Mucosa of rectum (tissue), 2 donors: ENCODE measurements around the gene SLC7A4.
"Not testable (repeated sequence)": the region's sequence is repeated elsewhere in the genome, so short reads cannot be mapped to it uniquely, and the experiment has no call there.

Experiments used
- H3K27ac ChIP-seq, 2 donors: one replicate each; pipeline ENCODE4 v1.7.0; 2013; ENCODE audit warnings: inconsistent platforms in 2 of 2, low read depth in 2 of 2, low read length in 2 of 2
- H3K27me3 ChIP-seq, 2 donors: one replicate each; pipeline ENCODE4 v1.7.0; 2013; ENCODE audit warnings: low read length in 2 of 2; ENCODE audit not compliant: control insufficient read depth in 2 of 2, insufficient read depth in 2 of 2
- H3K36me3 ChIP-seq, 2 donors: one replicate each; pipeline ENCODE4 v1.7.0; 2013; ENCODE audit warnings: low read length in 2 of 2; ENCODE audit not compliant: control insufficient read depth in 2 of 2, insufficient read depth in 2 of 2
- H3K4me1 ChIP-seq, 2 donors: one replicate each; pipeline ENCODE4 v1.7.0; 2013; ENCODE audit warnings: low read length in 2 of 2, mild to moderate bottlenecking in 1 of 2; ENCODE audit not compliant: control insufficient read depth in 2 of 2, insufficient read depth in 2 of 2
- H3K4me3 ChIP-seq, 2 donors: one replicate each; pipeline ENCODE4 v1.7.0; 2013; ENCODE audit warnings: low read length in 2 of 2
- H3K9ac ChIP-seq, 2 donors: one replicate each; pipeline ENCODE4 v1.7.0; 2013; ENCODE audit warnings: low read length in 2 of 2, low read depth in 1 of 2, mild to moderate bottlenecking in 1 of 2
- H3K9me3 ChIP-seq, 2 donors: one replicate each; pipeline ENCODE4 v1.7.0; 2013; ENCODE audit warnings: low read length in 2 of 2; ENCODE audit not compliant: control insufficient read depth in 2 of 2
- donor health status: healthy.
- donor health status: Normal muscosa, but diverticular disease.

The SLC7A4 gene

DNA sequence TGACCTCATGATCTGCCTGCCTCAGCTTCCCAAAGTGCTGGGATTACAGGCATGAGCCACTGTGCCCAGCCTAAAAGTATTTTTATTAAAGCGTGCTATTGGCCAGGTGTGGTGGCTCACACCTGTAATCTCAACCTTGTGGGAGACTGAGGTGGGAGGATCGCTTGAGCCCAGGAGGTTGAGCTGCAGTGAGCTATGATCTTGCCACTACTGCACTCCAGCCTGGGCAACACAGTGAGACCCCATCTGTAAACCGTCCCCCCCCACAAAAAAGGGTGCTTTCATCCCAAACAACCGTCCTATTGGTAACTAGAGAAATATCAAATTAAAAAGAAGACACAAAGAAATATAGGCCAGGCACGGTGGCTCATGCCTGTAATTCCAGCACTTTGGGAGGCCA, 6.8 kb upstream of the SLC7A4 start:
- H3K27ac ChIP-seq, H3K9me3 ChIP-seq, H3K4me1 ChIP-seq, H3K9ac ChIP-seq, H3K4me3 ChIP-seq, H3K27me3 ChIP-seq, H3K36me3 ChIP-seq: not testable (repeated sequence)

DNA sequence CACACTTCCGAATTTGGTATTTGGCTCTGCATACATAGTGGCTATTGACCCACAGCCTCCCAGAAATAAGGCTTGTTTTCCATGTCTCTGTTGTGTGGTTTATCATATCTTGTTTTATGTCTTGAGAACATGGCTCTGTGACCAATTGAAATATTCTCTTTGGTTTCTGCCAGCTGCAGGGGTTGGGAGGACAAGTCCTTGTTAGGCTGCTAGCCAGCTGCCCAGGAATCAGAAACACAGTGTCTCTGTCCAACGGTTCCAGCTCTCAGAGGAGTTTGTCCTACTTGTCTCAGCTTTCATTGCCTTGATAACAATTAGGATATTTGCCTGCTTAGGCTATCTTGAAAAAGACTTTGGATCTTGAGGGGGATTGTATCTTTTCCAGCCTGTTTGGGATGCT, 6.0 kb upstream of the SLC7A4 start:
- no peaks in the 10 kb centered on the region for H3K27me3 ChIP-seq
- no peaks in the 10 kb centered on the region for H3K36me3 ChIP-seq
- no peak overlapping the region for H3K4me3 ChIP-seq
- no peaks in the 10 kb centered on the region for H3K9me3 ChIP-seq
- H3K27ac ChIP-seq: no peak overlapping the region
- peaks cover 0 to under 1% of the 10 kb centered on the region in 2 donors for H3K4me1 ChIP-seq
- H3K9ac ChIP-seq: no peak overlapping the region

DNA sequence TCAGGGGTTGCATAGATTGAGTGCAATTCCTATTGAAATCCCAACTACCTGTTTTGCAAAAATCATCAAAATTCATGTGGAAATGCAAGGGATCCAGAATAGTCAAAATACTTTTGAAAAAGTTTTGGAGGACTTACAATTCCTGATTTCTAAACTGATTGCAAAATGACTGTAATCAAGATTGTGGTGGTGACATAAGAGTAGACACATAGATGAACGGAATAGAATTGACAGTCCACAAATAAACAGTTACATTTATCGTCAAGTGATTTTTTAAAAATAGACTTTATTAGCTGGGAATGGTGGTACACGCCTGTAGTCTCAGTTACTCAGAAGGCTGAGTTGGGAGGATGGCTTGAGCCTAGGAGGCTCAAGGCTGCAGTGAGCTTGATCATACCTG, 2.6 kb upstream of the SLC7A4 start:
- Histone ChIP-seq H3K4me1 (peaks cover 0 to 7% of the 10 kb centered on the region in 2 donors), H3K9me3 (no peaks in the 10 kb centered on the region), H3K27me3 (peaks cover 5% of the 10 kb centered on the region in 2 donors), H3K36me3 (no peaks in the 10 kb centered on the region), H3K4me3 (no peak overlapping the region), H3K9ac (no peak overlapping the region), H3K27ac (no peak overlapping the region)

DNA sequence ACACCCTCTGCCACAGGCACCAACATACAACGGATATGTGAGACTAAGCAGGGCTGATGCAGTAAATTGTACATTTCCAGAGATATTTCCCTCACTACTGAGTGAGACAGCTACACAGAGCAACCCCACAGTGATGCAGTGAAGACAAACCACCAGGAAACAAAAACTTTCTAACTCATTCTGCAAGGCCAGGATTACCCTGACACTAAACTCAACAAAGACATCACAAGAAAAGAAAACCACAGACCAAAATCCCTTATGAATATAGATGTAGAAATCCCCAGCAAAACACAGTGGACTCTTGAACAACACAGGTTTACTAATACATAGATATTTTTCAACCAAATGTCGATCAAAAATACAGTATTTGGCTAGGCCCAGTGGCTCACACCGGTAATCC, 1.5 kb upstream of the SLC7A4 start:
- no peak overlapping the region for H3K27ac ChIP-seq

DNA sequence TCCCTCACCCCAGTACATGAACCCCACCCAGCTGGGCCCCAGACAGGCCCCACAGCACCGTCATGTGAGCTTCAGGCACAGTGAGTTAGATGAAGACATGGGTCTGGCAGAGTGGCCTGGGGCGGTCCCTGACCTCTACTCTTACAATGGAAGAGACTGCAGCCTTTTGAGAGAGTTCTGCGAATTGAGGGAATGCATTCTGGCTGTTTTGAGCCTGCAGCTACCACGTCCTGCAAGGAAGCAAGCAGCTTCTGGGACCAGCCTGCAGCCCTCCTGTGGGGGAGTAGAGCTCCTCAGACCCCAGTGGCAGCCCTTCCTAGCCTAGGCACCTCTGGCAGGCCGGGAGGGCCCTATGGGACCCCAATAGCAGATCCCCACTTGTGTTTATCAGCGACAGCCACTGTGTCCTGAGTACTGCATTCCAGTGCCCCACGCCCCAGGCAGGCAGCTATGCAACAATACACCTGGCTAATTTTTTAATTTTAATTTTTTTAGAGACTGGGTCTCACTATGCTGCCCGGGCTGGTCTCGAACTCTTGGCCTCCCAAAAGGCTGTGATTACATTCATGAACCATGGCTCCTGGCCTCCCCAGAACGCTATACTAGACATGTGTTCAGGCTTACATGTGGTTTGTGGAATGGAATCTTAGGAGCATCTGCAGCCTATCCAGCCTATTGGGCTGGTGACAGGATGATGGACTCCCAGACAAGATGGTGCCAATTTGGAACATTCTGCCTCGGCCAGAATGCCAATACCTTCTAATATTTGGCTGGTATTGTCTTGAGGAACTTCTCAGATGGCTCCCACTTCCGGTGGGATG, 717 bp upstream of the SLC7A4 start:
- peaks cover 5% of the 10 kb centered on the region in 2 donors for H3K27me3 ChIP-seq

More for the DNA sequence above, 1.5 kb upstream of the SLC7A4 start:
- H3K9ac ChIP-seq: no peak overlapping the region
- peaks cover 5% of the 10 kb centered on the region in 2 donors for H3K27me3 ChIP-seq
- no peaks in the 10 kb centered on the region for H3K36me3 ChIP-seq
- H3K9me3 ChIP-seq: no peaks in the 10 kb centered on the region
- no peak overlapping the region for H3K4me3 ChIP-seq
- H3K4me1 ChIP-seq: peaks cover 0 to 7% of the 10 kb centered on the region in 2 donors

DNA sequence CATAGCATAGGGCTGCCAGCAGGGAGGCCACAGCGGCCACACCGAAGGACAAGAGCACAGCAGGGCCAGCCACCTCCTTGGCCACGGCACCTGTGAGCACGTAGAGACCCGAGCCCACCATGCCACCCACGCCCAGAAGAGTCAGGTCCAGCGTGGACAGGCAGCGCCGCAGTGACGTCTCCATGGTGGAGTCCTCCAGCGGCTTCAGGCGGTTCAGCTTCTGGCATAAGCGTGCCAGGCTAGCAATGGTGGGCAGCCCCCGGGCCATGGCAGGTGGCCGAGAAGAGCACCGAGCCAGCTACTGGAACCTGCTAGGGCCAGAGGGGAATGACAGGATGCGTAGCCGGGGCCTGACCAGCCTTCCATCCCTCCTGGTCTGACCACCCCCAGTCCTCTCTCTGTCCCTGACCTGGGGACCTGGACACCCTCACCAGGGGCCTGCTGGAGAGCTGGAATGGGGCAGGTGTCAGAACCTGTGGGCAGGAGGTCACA, 770 bp downstream of the SLC7A4 start:
- no peaks in the 10 kb centered on the region for H3K36me3 ChIP-seq
- peak overlapping the region; percentile 14 to 26 for H3K4me3 ChIP-seq
- H3K4me1 ChIP-seq: peaks cover 0 to 7% of the 10 kb centered on the region in 2 donors
- H3K9ac ChIP-seq: peak overlapping the region in 1 of 2 donors; percentile 47
- no peak overlapping the region for H3K27ac ChIP-seq
- no peaks in the 10 kb centered on the region for H3K9me3 ChIP-seq
- H3K27me3 ChIP-seq: peaks cover 5% of the 10 kb centered on the region in 2 donors

More for the DNA sequence above, 717 bp upstream of the SLC7A4 start:
- H3K27ac ChIP-seq: no peak overlapping the region
- H3K9ac ChIP-seq: no peak overlapping the region
- no peak overlapping the region for H3K4me3 ChIP-seq
- H3K9me3 ChIP-seq: no peaks in the 10 kb centered on the region
- no peaks in the 10 kb centered on the region for H3K36me3 ChIP-seq
- H3K4me1 ChIP-seq: peaks cover 0 to 7% of the 10 kb centered on the region in 2 donors

DNA sequence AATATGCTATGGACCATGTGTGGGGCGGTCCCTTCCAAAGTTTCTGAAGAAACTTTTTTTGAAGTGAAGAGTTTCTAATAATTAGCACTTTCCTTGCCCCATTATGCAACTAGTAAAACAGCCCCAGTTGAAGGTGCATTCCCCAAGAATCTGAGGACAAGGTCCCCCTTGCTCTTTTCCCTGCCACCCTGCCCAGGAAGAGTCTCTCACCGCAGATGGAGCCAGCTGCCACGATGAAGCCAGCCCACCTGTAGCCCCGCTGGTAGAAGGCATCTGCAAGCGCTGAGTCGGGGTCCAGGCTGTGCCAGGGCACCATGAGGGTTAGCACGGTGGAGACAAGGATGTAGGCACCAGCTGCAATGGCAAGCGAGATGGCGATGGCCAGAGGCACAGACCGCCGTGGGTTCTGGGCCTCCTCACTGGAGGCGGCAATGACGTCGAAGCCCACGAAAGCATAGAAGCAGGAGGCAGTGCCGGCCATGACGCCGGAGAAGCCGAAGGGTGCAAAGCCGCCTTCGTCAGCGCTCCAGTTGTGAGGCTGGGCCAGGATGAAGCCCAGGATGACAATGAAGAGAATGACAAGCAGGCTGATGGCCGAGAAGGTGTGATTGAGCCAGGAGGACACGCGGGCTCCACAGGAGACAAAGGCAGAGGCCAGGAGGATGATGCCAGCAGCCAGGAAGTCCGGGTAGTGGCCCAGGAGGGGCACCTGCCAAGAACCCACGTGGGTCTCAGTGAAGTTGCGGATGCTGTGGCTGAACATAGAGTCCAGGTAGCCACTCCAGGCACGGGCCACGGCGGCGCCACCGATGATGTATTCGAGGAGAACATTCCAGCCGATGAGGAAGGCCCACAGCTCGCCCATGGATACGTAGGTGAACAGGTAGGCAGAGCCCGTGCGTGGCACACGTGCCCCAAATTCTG, 1.5 kb downstream of the SLC7A4 start:
- no peak overlapping the region for H3K9ac ChIP-seq
- H3K36me3 ChIP-seq: no peaks in the 10 kb centered on the region
- peaks cover 5% of the 10 kb centered on the region in 2 donors for H3K27me3 ChIP-seq
- no peak overlapping the region for H3K4me3 ChIP-seq
- no peak overlapping the region for H3K27ac ChIP-seq
- peaks cover 0 to 7% of the 10 kb centered on the region in 2 donors for H3K4me1 ChIP-seq
- H3K9me3 ChIP-seq: no peaks in the 10 kb centered on the region

DNA sequence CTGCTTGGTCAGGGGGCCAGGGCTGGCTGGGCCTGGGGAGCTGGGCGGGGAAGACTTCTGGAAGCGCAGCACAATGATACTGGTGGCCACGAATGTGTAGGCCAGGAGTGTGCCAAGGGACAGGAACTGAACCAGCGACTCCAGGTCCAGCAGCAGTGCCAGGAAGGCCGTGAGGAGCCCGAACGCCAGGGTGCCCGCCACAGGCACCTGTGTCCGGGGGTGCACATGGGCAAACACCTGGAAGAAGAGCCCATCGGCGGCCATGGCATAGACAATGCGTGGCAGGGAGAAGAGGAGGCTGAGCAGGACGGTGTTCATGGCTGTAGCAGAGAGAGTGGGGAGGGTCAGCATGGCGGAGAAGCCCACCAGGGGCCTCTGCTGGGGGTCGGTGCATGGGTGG, 2.3 kb downstream of the SLC7A4 start:
- Histone ChIP-seq H3K36me3 (no peaks in the 10 kb centered on the region), H3K9ac (no peak overlapping the region), H3K9me3 (no peaks in the 10 kb centered on the region), H3K4me3 (no peak overlapping the region), H3K4me1 (peaks cover 0 to 7% of the 10 kb centered on the region in 2 donors), H3K27me3 (peaks cover 5% of the 10 kb centered on the region in 2 donors), H3K27ac (no peak overlapping the region)

DNA sequence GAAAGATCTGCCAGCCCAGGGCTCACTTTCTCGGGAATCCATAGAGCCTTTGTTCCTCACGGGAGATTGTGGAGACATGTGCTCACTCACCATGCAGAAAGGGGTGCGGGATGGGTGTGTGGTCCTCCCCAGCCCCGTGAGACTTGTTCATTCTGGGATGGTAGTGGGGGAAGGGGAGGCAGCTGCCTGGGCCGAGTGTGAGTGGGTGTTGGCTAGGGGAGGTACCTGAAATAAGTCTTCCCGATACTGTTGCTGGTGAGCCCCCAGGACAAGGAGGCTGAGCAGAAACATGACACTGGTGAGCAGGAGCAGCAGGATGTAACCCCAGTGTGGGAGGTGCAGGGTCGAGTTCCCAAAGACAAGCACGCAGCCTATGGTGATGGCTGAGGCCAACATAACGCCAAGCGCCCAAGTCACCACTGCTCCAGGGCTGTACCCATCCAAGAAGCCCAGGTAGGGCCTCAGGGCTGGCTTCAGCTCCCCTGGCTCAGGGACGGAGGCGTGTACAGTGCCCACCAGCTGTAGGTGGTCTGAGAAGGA, 2.8 kb downstream of the SLC7A4 start:
- H3K4me3 ChIP-seq: no peak overlapping the region
- no peaks in the 10 kb centered on the region for H3K9me3 ChIP-seq
- H3K9ac ChIP-seq: no peak overlapping the region
- peaks cover 5% of the 10 kb centered on the region in 2 donors for H3K27me3 ChIP-seq
- no peaks in the 10 kb centered on the region for H3K36me3 ChIP-seq
- H3K4me1 ChIP-seq: peaks cover 0 to 7% of the 10 kb centered on the region in 2 donors
- H3K27ac ChIP-seq: no peak overlapping the region
